ENCODE results near the gene CPLX3. TPM values are rescaled to one million over a fixed set of nuclear protein-coding genes. Genes with fewer than 3 reads are reported as not detected.
A peak's percentile ranks its signal among the peaks of the same experiment; 100 is the strongest.

The CPLX3 gene
- total and polyA plus RNA-seq, 2 of the 8 experiments (the other 6 are each of a cell fraction or from before 2014, with no cell fraction given), result 0.17 TPM; not detected in 1

DNA sequence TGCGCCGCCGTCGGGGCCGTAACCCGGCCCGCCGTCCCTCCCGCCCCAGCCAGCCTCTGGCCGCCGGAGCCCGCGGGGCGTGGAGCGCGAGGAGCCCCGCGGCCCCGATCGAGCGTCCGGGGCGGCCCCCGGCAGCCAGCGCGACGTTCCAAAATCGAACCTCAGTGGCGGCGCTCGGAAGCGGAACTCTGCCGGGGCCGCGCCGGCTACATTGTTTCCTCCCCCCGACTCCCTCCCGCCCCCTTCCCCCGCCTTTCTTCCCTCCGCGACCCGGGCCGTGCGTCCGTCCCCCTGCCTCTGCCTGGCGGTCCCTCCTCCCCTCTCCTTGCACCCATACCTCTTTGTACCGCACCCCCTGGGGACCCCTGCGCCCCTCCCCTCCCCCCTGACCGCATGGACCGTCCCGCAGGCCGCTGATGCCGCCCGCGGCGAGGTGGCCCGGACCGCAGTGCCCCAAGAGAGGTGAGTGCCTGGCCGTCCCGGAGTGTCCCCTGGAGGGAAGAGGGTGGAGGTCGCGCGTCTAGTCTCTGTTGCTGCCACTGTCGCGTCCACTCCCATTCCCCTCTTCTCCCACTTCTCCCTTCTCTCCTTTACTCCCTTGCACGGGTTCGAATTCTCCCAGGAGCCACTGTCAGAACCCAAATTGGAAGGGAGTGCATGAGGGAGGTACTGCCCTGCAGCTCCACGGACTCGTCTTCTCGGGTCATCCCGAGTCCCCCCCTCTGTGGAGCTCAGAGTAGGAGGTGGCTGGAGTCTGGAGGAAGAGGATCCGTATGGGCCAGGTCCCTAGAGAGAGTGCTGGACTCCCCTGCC, 44.0 kb upstream of the CPLX3 start:
- Histone ChIP-seq H3K27ac (ENCODE audit: low read depth, low read length) (no peak overlapping the region), H2BK20ac (ENCODE audit: low read length) (no peak overlapping the region), H2AFZ (ENCODE audit: low read length) (no peak overlapping the region), H3K23me2 (ENCODE audit: low read depth, low read length) (peaks cover 9% of the 10 kb centered on the region), H2BK5ac (ENCODE audit: low read depth, low read length) (no peak overlapping the region), H3K4me3 (ENCODE audit: extremely low read depth in 1 of 4, insufficient read depth in 2 of 4, low read depth in 3 of 4, low read length in 4 of 4) (peak overlapping the region; percentile 55 to 82 (median 60)), H3K23ac (ENCODE audit: insufficient read length) (no peak overlapping the region), H3K9ac (replicated peaks in 1 of 4; ENCODE audit: extremely low read depth in 1 of 4, low read depth in 3 of 4, low read length in 3 of 4) (peak overlapping the region; percentile 5 to 81 (median 18); a peak in 3 of 7 replicates), H2BK120ac (replicated peaks; ENCODE audit: low read depth, low read length) (no peak overlapping the region), H3K36me3 (ENCODE audit: control insufficient read depth in 2 of 4, insufficient read depth in 4 of 4, low read length in 3 of 4) (no peaks in the 10 kb centered on the region), H4K20me1 (replicated peaks in 1 of 2; ENCODE audit: control insufficient read depth in 1 of 2, insufficient read depth in 2 of 2, low read length in 2 of 2) (peaks cover 3 to 19% of the 10 kb centered on the region in 2 experiments), H2AK5ac (ENCODE audit: low read depth, low read length) (no peak overlapping the region), H2BK12ac (ENCODE audit: low read depth, low read length) (no peak overlapping the region), H3K18ac (ENCODE audit: extremely low read depth, low read length) (peak overlapping the region; percentile 48), H4K91ac (replicated peaks; ENCODE audit: insufficient read length, low read length) (peak overlapping the region; percentile 51), H3K4ac (replicated peaks; ENCODE audit: insufficient read length, low read depth, low read length) (peak overlapping the region; percentile 27), H3K9me3 (ENCODE audit: insufficient read depth in 2 of 2, low read depth in 1 of 2, low read length in 1 of 2) (no peaks in the 10 kb centered on the region), H3K27me3 (replicated peaks in 1 of 4; ENCODE audit: control insufficient read depth in 3 of 4, extremely low read depth in 1 of 4, insufficient read depth in 3 of 4, low read length in 3 of 4) (peaks cover 0 to 15% (median 11%) of the 10 kb centered on the region in 4 experiments; a peak in 6 of 7 replicates), H3K79me2 (ENCODE audit: control insufficient read depth in 1 of 2, insufficient read depth in 2 of 2, low read length in 2 of 2) (peaks cover 0 to 6% of the 10 kb centered on the region in 2 experiments; a peak in 1 of 4 replicates), H3K79me1 (ENCODE audit: low read depth, low read length) (peaks cover 10% of the 10 kb centered on the region), H3K4me2 (ENCODE audit: insufficient read depth in 1 of 2, low read depth in 2 of 2, low read length in 2 of 2) (peak overlapping the region; percentile 86 to 91), H3K14ac (ENCODE audit: insufficient read length) (no peak overlapping the region), H3K56ac (replicated peaks; ENCODE audit: insufficient read length, low read depth, low read length) (peak overlapping the region; percentile 33), H2BK15ac (ENCODE audit: low read length) (no peak overlapping the region), H4K8ac (ENCODE audit: extremely low read depth, insufficient read depth, low read length) (peak overlapping the region; percentile 3; the same call in 1 of the 2 replicates), H3K4me1 (replicated peaks in 1 of 4; ENCODE audit: control insufficient read depth in 3 of 4, insufficient read depth in 4 of 4, low read length in 3 of 4) (peaks cover 3 to 22% (median 17%) of the 10 kb centered on the region in 4 experiments), H4K5ac (ENCODE audit: insufficient read length, low read depth, low read length) (no peak overlapping the region)
- ChIA-PET CTCF (ENCODE audit: partially characterized antibody) (interaction anchor here (0.6 to 53.7 kb wide), 11 partner anchors 10 to 157 kb away, joined by 3 to 1439 read pairs (median 21); partner anchors contain the start of genes CLK3, CPLX3 and LMAN1L), POLR2A (ENCODE audit: partially characterized antibody) (interaction anchor here (1.0 to 5.6 kb wide), 9 partner anchors 10 to 167 kb away, joined by 3 to 26 read pairs (median 4); partner anchors contain the start of genes CLK3 and ULK3)
- DNase-seq (ENCODE audit: low read depth in 1 of 2, low spot score in 2 of 2) (no peak), FAIRE-seq (no peak)
- 9% methylated on average over 10 of the region's 72 CpGs; no CpG with 5 or more reads in 1 of the 2 experiments for WGBS, 2 experiments (ENCODE audit: extremely low coverage in 1 of 2, insufficient coverage in 1 of 2, insufficient read length in 1 of 2, insufficient replicate concordance in 2 of 2, low coverage in 1 of 2, low lambda C conversion rate in 2 of 2, missing lambda C conversion rate in 1 of 2)
- TF ChIP-seq PHF8 (conservative IDR thresholded peaks at IDR 0.05; ENCODE audit: low read depth, low read length) (no peak), CBX8 (IDR thresholded peaks at IDR 0.05; ENCODE audit: borderline replicate concordance, low read depth, low read length) (no peak), HDAC2 (IDR thresholded peaks at IDR 0.05; ENCODE audit: borderline replicate concordance in 1 of 2, low read depth in 2 of 2, low read length in 2 of 2) (0 out of 4 replicates have a peak, but pooled peaks of 1 of the 2 experiments have one; percentile 23)
- TF ChIP-seq, protein P1, sequence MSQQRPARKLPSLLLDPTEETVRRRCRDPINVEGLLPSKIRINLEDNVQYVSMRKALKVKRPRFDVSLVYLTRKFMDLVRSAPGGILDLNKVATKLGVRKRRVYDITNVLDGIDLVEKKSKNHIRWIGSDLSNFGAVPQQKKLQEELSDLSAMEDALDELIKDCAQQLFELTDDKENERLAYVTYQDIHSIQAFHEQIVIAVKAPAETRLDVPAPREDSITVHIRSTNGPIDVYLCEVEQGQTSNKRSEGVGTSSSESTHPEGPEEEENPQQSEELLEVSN (IDR thresholded peaks at IDR 0.05), result no peak
- TF ChIP-seq, protein P2, sequence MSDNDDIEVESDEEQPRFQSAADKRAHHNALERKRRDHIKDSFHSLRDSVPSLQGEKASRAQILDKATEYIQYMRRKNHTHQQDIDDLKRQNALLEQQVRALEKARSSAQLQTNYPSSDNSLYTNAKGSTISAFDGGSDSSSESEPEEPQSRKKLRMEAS (IDR thresholded peaks at IDR 0.05), result peak; percentile 47; the same call in 1 of the 2 replicates

Data from H1 (cell line).